HL-60 (cell line): ENCODE results near the gene ZNF283.

Experiments used
- DNase-seq, 2 experiments: peaks; one replicate each; pipeline ENCODE4 v3.0.0-alpha.2; 2010 to 2020; ENCODE audit warnings: low read depth in 1 of 2, low spot score in 1 of 2
- H3K27ac ChIP-seq: fragments of 250-450 bp; sonication (Bioruptor Pico); replicated peaks from 2 replicates; pipeline ENCODE4 v1.5.1; 2020; ENCODE audit warnings: mild to moderate bottlenecking, moderate library complexity
- H3K27me3 ChIP-seq: fragments of 250-450 bp; sonication (Bioruptor Pico); 2 replicates; pipeline ENCODE4 v1.5.1; 2021; ENCODE audit warnings: mild to moderate bottlenecking, moderate library complexity; ENCODE audit not compliant: insufficient read depth, poor library complexity, severe bottlenecking
- H3K4me3 ChIP-seq: replicated peaks from 2 replicates; pipeline ENCODE4 v1.5.1; 2011; ENCODE audit warnings: mild to moderate bottlenecking, control low read depth, low read length; ENCODE audit not compliant: insufficient read depth
- CTCF ChIP-seq: IDR thresholded peaks from one replicate; pipeline ENCODE4 v1.5.1; 2011; ENCODE audit warnings: low read length, control low read depth, inconsistent platforms; ENCODE audit not compliant: insufficient read depth
- GABPA ChIP-seq: IDR thresholded peaks from 2 replicates; pipeline ENCODE4 v1.6.1; 2012; ENCODE audit warnings: low read depth
- POLR2AphosphoS5 ChIP-seq: IDR thresholded peaks from 2 replicates; pipeline ENCODE4 v1.6.1; 2012; ENCODE audit warnings: low read depth
- SPI1 ChIP-seq: IDR thresholded peaks from 2 replicates; pipeline ENCODE4 v1.6.1; 2012; ENCODE audit warnings: low read depth, mild to moderate bottlenecking, borderline replicate concordance
- TF ChIP-seq, protein P1 (sequence below): IDR thresholded peaks from 2 replicates; pipeline ENCODE4 v1.6.1; 2012; ENCODE audit warnings: low read depth; ENCODE audit not compliant: insufficient replicate concordance

Gene ZNF283

DNA sequence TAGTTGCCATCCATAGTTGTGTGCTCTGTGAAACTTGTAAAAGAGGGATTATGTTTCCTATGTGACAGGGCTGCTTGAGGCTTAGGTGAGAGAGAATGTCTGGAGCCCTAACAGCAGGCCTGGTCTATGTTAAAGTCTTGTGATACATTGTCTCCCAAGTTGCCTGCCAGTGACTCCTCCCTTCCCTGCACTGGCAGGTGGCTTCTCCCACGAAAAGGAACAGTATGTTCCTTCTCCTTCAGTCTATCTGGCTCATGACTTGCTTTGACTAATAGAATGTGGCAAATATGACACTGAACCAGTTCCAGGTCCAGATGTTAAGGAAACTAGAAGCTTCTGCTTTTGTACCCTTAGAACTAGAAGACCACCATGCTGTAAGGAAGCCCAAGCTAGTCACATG, 40.5 kb upstream of the ZNF283 start:
- Histone ChIP-seq H3K27ac (no peak overlapping the region), H3K4me3 (no peak overlapping the region), H3K27me3 (no peaks in the 10 kb centered on the region)
- no peak for DNase-seq
- TF ChIP-seq POLR2AphosphoS5 (no peak), GABPA (no peak), CTCF (no peak), SPI1 (no peak)
- TF ChIP-seq, protein P1, sequence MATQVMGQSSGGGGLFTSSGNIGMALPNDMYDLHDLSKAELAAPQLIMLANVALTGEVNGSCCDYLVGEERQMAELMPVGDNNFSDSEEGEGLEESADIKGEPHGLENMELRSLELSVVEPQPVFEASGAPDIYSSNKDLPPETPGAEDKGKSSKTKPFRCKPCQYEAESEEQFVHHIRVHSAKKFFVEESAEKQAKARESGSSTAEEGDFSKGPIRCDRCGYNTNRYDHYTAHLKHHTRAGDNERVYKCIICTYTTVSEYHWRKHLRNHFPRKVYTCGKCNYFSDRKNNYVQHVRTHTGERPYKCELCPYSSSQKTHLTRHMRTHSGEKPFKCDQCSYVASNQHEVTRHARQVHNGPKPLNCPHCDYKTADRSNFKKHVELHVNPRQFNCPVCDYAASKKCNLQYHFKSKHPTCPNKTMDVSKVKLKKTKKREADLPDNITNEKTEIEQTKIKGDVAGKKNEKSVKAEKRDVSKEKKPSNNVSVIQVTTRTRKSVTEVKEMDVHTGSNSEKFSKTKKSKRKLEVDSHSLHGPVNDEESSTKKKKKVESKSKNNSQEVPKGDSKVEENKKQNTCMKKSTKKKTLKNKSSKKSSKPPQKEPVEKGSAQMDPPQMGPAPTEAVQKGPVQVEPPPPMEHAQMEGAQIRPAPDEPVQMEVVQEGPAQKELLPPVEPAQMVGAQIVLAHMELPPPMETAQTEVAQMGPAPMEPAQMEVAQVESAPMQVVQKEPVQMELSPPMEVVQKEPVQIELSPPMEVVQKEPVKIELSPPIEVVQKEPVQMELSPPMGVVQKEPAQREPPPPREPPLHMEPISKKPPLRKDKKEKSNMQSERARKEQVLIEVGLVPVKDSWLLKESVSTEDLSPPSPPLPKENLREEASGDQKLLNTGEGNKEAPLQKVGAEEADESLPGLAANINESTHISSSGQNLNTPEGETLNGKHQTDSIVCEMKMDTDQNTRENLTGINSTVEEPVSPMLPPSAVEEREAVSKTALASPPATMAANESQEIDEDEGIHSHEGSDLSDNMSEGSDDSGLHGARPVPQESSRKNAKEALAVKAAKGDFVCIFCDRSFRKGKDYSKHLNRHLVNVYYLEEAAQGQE = no peak

DNA sequence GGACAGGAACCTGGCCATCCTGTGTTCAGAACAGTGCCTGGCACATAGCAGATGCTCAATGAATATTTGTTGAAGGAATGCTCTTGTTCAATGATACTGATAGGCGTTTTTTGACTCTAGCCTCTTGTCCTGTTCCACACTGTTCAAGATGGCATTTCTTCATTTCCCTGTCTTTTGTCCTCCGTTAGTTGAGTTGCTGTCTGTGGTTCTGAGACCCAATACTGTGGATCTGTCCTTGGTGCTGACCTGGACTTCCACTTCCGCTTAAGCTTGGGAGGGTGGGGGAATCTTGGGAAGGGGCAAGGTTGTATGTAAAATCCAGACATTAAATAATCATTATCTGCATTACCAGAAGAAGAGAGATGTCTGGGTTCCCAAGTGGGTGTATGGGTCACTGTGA, 38.1 kb upstream of the ZNF283 start:
- TF ChIP-seq SPI1 = peak; percentile 79
- TF ChIP-seq CTCF = no peak
- TF ChIP-seq, protein P1 = peak; percentile 100
- no peak for TF ChIP-seq GABPA
- H3K27ac ChIP-seq = no peak overlapping the region

GRCh38 chr19:43790587-43790986, 36.5 kb upstream of the ZNF283 start:
- Histone ChIP-seq H3K27ac (no peak overlapping the region), H3K4me3 (no peak overlapping the region), H3K27me3 (no peaks in the 10 kb centered on the region)
- TF ChIP-seq CTCF (no peak), GABPA (no peak), POLR2AphosphoS5 (no peak), SPI1 (no peak)
- TF ChIP-seq, protein P1 = no peak
- no peak for DNase-seq

More for the DNA sequence above, 38.1 kb upstream of the ZNF283 start:
- Histone ChIP-seq H3K27me3 (no peaks in the 10 kb centered on the region), H3K4me3 (no peak overlapping the region)
- DNase-seq = peak in 1 of 2 experiments; percentile 44
